GM18951 (cell line): ENCODE measurements around the gene SAMD1.

Source experiments
- POLR2A ChIP-seq: IDR thresholded peaks from 4 replicates; pipeline ENCODE4 v1.6.1; 2011; ENCODE audit warnings: mild to moderate bottlenecking; ENCODE audit not compliant: insufficient read length, insufficient read depth; ENCODE audit errors: extremely low read depth
- in situ Hi-C: fragments of 300-500 bp; cut with MboI; formaldehyde crosslinking; loops from one replicate; pipeline ENCODE4 v1.12.0; 2022; ENCODE audit warnings: low sequenced_read_pairs, mixed read lengths, inconsistent platforms; ENCODE audit not compliant: unreplicated experiment

SAMD1 gene

DNA sequence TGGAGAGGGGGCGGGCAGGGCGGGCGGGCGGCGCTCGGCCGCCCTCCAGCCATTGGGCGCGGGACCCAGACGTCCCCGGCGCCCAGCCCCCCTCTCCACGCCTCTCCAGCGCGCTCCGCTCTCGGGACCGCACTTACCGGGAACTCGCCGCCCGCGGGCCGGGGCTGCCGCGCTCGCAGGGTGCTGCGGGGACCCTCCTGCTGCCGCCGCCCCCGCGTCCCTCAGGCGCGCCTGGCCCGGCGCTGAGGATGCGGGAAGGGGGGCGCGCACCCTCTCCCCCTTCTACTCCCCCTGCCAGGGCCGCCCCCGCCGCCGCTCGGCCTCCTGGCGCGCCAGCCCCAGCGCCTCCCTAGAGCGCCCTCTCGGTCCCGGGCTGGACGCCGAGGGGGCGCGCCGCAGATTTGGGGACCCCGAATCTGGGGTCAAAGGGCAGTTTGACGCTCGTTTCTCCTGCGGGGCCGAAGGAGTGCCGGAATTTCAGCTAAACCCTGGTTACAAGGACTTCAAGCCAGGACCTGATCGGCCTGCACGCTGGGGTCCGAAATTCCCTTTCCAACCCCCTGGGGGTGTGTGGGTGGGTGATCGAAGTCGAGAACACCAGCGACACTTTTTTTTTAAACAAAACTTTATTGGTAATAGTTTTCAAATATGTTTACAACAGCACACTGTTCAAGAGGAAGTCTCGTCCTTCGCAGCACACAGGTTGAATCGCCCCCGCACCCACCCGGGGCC, 696 bp upstream of the SAMD1 start:
- in situ Hi-C loops = no loop called here
- peak; percentile 76 for TF ChIP-seq POLR2A

DNA sequence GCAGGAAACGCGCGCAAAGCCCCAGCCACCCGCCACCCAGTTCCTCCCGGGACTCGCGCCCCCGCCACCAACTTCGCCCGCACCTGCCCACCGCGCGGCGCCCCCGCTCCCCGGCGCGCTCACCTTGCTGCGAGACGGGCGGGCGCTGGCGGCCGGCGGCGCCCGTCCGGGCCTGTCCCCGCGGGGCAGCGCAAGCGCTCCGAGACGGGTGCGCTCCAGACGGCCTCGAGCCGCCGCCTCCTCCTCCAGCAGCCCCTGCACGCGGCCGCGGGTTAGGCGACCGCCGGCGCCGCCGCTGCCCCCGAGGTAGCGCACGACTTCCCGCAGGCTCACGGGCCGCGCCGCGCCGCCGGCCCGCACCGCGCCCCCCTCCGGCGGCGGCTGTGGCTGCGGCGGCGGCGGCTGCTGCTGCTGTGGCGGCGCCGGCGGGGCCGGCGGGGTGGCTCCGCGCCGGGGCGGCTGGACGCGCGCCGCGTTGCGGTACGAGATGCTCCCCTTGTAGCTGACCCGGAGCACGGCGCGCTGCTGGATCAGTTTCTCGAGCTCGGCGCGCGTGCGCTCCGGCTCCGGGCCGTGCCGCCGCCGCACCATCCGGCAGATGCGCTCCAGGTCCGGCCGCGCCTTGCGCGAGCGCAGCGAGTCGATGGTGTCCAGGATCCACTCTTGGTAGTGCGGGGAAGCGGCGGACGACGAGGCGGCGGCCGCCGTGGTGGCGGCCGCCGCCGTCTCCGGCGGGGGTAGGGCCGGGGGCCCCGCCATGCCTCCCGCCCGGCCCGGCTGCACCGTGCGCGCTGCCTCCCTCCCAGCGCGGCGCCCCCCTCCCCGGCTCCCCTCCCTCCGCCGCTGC, 666 bp downstream of the SAMD1 start:
- in situ Hi-C loops = no loop called here
- no peak for TF ChIP-seq POLR2A

DNA sequence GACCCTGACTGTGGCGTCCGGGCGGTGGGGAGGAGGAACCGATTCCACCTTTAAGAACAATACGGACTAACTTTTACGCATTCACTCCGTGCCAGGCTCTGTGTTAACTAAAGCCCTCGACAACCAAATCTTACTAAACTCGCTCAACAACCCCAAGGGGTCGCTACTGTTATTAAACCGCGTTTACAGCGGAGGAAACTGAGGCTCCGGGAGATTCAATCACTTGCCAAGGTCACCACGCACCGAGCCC, 1.2 kb downstream of the SAMD1 start:
- no peak for TF ChIP-seq POLR2A
- in situ Hi-C loops = no loop called here

- in situ Hi-C loops = no loop called here
- no peak for TF ChIP-seq POLR2A
These were observed 1.7 kb downstream of the SAMD1 start for GRCh38 chr19:14088634-14089411.

DNA sequence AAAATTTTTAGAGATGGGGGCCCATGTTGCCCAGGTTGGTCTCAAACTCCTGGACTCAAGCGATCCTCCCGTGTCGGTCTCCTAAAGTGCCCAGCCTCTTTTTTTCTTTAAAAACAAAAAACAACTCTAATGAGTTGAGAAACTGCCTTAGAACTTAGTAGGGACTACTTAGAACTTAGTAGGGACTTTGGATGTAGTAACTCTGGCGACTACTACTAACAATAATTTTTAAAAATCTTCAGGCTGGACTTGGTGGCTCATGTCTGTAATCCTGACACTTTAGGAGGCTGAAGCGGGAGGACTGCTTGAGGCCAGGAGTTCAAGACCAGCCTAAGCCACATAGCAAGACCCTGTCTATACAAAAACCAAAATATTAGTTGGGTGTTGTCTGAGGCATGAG, 4.5 kb downstream of the SAMD1 start:
- no peak for TF ChIP-seq POLR2A
- in situ Hi-C loops = no loop called here

DNA sequence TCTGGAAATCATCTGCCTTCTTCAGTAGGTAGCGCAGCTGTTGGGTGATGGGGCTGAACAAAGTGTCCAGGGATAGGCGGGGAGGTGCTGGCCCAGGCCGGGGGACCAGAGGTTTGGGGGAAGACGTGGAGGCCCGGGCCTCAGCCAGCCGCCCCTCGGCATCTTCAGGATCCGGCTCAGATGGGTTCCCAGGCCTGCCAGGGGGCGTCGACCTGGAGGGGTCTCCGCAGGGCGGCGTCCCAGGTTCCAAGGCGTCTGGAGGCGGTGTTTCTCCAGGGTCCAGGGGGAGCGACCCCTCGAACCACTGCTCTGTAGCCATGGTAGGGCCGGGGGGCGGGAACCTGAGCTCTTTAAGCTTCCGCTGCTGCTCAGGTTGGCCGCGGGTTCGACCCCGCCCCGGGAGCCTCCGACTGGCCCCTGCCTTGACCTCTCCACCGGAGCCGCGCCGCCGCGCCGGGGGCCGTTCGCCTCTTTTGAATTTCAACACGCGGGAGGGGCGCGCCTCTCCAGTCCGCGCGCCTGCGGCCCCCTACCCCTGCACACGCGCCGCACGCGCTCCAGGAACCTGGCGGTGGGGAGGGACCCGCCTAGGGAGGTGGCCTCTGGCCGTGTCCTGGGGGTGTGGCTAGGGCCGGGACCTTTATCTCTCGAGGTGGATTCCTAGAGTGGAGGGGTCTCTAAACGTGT, 5.1 kb downstream of the SAMD1 start, which contains the start of gene C19orf67:
Gene C19orf67 (minus strand): TSS at position 475 of the 687 bp plus-strand sequence. CDS start 156 bp downstream, at position 319.
- in situ Hi-C loops = no loop called here
- no peak for TF ChIP-seq POLR2A

GRCh38 chr19:14082675-14082960, 7.9 kb downstream of the SAMD1 start:
- no peak for TF ChIP-seq POLR2A
- in situ Hi-C loops = no loop called here

GRCh38 chr19:14081797-14082674, 8.5 kb downstream of the SAMD1 start:
- no peak for TF ChIP-seq POLR2A
- in situ Hi-C loops = no loop called here

DNA sequence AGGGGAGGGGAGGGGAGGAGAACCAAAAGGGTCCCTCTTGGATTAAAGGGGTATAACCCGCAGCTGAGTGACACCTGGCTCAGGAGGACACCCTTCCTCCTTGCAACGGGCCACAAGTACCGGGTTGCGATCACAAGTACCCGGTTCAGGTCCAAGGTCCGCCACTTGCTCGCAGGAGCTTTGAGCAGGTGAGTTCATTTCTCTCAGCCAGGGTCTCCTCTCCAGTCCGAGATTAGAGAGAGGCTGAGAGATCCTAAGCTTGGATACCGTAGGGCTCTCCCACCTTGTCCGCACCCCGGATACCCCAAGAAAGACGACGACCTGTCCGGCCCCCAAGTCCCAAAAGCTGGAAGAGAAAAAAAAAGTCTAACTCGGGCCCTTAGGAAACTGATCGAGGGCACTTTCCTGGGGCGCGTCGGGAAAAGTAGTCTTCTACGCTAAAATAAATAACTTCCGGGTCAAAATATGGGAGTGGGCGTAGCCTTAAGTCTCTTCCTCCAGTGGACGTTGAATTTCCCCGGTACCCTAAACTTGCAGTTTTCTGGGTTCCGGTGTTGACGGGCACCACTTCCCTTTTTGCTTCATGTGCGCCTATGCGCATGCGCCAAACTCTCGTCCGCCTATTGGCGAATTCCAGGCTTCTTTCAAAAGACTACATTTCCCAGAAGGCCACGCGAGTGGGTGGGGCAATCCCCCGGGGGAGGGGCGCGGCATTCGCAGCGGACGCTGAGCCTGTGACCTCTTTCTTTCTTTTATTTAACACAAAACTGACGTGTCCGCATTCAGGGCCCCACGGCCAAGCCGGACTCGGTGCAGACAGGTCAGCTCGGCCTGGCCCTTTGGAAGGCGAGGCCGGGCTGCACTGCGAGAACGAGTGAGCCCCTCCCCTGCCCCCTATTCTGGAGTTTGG, 9.4 kb downstream of the SAMD1 start:
- in situ Hi-C loops = no loop called here
- peak; percentile 74 for TF ChIP-seq POLR2A

DNA sequence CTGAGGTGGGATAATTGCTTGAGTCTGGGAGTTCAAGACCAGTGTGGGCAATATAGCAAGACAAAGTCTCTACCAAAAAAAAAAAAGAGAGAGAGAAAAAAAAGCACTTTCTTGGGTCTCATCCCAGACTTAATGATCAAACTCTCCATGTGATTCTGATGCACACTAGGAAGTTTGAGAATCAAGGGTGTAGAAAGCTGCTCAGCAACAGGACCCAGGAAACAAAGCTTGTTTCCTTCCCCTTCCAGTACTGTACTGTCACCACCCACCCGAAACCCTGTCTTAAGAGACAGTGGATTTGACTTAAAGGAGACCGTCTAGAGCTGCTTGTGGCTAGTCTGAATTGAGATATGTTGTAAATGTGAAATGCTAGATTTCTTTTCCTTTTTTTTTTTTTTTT, 12.1 kb downstream of the SAMD1 start:
- in situ Hi-C loops = loop anchor here (10.0 kb wide), 1 partner anchor 484 kb away; no protein-coding TSS in a partner anchor
- TF ChIP-seq POLR2A = no peak
